ENCODE results near the gene B3GAT1. TPM values are rescaled to one million over a fixed set of nuclear protein-coding genes. Genes with fewer than 3 reads are reported as not detected.

Gene B3GAT1
- total RNA-seq, 2 donors from 2014 or later: 0.12 to 0.22 TPM

DNA sequence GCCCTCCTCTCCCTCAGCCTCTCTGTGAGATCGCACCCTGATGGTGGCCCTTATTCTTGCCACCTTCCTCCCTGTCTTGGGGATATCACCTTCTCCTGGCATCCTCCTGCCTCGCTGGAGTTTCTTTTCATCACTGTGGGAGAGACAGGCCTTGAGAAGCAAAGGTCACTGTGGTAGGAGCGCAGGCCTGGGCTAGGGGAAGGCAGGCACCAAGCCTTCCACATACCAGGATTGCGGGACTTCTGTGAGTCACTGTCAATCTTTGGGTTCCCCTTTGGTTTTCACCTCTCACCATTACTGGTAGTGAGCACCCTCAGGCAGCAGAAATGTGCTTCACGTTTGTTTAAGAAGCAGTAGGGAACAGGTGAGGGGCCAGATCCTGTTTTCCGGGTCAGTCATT lies 31.2 kb upstream of the B3GAT1 start:
- DNase-seq (no peak), ATAC-seq (no peak)
- intact Hi-C loops (cut with DNase I, micrococcal nuclease): no loop called here

DNA sequence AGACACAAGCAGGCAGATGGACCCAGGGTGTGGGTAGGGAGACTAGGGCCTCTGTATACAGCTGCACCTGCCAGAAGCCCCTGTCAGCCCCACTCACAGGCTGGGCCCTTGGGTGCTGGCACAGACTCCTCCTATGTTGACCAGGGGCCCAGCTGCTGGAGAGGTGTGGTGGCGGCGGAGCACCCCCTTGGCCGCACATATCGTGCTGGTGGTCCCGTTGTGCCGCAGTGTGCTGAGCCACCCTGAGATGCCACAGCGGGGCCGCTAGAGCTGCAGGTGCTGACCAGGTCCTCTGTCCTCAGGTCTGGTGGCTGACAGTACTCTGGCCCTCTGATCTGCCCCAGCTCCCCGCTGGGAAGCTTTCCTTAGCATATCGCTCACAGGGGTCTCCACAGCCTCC lies 30.2 kb upstream of the B3GAT1 start:
- intact Hi-C loops (cut with DNase I, micrococcal nuclease): no loop called here
- ATAC-seq (no peak), DNase-seq (no peak)

DNA sequence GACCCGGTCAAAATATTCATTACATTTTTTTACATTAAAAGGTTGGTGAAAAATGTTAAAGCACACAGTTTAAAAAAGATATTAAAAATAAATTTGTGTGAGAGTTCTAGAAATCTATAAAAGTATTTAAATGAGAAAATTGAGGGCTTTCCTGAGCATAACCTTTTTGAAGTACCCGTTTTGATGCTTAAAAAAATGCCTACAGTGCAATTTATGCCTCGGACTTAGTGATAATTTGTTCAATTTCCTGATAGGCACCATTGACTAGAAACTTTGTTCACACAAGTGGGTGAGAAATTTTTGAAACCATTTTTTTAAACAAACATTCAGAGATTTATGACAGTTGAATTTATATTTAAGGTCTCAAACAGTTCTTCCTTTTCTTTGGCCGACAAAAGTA lies 29.7 kb upstream of the B3GAT1 start:
- intact Hi-C loops (cut with DNase I, micrococcal nuclease): no loop called here
- DNase-seq (no peak), ATAC-seq (no peak)

DNA sequence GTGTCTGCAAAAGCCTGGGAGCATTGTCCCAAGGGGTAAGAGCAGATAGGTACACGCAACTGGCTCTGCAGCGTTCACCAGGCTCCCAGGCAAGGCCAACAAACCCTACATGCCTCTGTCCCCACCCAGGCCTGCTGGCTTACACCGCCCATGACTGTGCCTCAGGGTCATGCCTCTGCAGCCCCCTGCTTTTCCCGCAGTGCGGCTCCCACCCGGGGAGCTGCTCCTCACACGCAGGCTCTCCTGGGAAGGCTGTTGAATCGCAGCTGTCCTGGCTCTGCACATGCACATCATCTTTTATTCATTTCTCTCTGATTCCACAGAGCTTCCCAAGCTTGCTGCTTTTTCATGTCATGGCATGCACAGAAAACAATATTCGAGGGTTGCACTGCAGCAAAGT lies 29.2 kb upstream of the B3GAT1 start:
- no peak for ATAC-seq
- no peak for DNase-seq
- intact Hi-C loops (cut with DNase I, micrococcal nuclease): no loop called here

DNA sequence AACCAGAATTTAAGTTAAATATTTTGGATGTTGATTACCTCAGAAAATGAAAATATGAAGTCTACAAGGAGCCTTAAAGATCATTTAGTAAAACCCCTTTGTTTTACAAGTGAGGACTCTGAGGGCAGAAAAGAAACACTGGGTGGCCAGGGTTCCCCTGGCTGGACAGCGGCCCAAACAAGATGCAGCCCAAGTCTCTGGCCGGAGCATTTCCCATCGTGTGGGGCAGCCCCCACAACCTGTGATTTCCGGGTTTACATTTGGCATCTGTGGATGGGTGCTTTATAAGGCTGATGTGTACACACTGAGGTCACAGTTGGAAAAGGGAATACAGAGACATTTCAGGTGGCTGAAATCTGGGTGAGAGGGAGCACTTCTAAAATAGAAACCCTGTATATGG lies 28.8 kb upstream of the B3GAT1 start:
- intact Hi-C loops (cut with DNase I, micrococcal nuclease): no loop called here
- ATAC-seq: no peak
- DNase-seq: no peak

DNA sequence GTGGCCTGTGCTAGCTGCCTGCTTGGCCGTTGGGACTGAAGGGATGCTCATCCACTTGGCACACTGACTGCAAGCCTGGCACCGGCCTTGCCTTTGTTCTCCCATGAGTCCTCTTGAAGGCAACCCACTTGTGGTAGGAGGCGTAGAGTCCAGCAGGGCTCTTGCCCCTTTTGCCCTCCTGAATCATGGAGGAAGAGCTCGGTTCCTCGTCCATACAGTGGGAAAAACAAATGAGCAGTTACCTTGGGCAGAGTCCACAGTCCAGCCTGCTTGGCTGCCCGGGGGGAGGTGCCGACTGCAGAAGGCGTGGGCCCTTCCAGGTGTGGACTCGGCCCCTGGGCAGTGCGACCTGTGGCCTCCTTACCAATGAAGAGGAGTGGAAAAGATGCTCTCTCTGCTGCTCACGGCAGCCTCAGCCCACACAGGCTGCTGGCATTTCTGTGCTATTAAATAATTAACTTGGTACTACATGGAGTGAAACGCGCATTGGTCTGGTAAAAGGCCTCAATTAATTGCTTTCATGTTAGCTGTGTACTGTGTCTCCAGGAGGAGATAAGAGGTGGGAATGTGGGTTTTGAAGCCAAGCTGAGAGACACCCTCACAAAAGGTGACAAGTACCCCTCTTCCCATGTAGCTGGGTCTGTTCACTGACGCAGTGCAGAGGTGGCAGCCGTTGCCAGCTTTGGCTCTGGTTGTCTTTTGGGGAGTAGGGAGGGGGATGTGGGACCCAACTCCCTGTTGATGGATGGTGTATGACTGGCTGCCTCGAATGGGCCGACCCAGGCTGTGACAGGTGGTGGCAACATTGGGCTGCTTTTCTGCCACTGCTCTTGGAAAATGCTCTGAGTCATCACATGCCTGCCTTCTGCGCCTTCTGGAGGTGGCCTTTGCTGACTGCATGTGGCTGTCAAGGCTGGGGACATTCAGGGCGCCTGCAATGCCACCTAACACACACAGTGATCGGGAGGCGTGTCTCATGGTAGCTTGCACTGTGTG lies 26.8 kb upstream of the B3GAT1 start:
- ATAC-seq: peak; percentile 98
- intact Hi-C loops (cut with DNase I, micrococcal nuclease): no loop called here

DNA sequence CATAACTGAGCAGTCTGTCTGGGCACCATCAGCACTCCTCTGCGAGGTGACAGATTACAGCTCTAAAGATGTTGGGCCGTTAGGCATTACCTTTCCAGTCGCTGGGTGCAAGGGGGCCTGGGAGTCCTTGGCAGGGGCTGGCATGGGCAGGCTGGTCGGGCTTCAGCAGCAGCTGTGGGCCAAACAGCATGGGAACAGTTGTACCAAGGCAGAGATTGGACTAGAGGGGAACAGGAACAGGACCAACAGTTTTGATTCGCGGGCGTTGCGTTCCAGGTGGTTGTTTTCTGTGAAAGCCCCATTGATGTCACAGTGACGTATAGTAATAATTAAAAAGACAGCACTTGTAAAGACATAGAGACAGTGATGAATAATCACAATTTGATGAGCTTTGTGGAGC lies 25.8 kb upstream of the B3GAT1 start:
- DNase-seq (no peak), ATAC-seq (no peak)
- intact Hi-C loops (cut with DNase I, micrococcal nuclease): no loop called here

More for the DNA sequence above, 26.8 kb upstream of the B3GAT1 start:
- peak; percentile 33 to 41 for DNase-seq

DNA sequence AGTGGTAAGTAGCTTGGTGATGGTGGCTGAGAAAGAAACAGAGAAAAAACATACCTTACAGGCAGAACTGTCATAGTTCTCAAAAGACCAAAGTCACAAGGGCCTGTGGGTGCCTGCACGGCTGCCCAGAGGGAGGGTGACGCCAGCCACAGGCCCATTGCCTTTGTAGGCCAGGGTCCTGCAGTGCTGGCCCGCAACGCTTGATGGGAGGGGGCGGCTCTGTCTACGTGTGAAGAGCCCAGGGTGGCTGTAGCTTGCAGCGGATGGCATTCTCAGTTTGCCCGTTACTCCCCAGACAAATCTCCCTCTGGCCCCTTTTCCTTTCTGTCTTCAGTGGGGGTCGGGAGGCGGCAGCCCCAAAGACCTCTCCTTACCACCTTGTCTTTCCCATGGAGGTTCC lies 24.7 kb upstream of the B3GAT1 start:
- intact Hi-C loops (cut with DNase I, micrococcal nuclease): no loop called here
- DNase-seq: no peak
- ATAC-seq: no peak

DNA sequence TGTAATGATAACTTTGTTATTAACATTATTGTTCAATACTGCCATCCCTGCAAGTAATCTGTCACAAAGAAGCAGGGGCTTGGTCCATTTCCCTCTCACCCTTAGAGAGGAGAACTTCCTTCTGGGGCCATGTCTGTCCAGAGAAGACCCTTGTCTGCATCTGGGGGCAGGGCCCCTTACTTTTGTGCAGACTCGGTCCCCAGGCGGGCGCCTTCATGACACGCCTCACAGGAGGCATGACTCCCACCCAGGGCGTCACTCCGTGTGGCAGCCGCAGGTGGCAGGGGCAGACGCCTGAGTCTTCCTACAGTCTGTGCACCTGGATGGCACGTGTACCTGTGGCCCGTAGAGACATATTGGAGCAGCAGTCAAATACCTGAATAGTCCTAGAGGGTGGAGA lies 21.8 kb upstream of the B3GAT1 start:
- no peak for DNase-seq
- intact Hi-C loops (cut with DNase I, micrococcal nuclease): no loop called here
- ATAC-seq: no peak

DNA sequence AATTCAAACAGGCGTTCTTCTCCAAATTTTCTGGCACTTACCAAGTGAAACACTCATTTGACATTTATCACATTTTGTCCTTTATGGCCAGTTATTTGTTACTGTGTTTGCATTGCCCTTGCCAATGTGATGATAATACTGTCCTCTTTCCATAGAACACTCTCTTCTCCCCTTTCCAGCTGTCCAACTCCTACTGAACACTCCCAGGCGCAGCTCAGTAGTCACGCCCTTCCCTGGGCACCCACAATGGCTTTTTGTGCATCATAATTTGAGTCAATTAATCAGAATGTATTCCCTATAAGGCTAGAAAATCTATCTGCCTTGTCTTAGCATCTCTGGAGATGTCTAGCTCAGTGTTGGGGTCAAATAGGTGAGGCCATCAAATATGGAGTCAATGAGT lies 21.2 kb upstream of the B3GAT1 start:
- intact Hi-C loops (cut with DNase I, micrococcal nuclease): no loop called here
- DNase-seq (no peak), ATAC-seq (no peak)

DNA sequence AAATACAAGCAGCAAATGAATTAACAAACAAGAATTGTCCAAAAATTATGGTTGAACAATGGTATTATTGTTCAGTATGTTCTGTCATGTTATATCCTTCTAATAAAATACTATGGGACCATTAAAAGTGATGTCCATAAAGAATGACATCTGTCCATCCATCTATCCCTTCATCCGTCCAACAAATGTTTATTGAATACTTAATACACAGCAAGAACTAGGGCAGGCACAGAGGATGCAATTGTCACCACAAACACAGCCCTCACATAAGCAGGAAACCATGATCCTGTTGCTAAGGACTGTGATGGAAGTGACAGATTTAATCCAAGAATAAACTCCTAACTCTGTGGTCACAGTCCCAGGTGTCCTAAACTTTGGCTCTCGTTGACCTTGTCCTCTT lies 20.7 kb upstream of the B3GAT1 start:
- DNase-seq (no peak), ATAC-seq (no peak)
- intact Hi-C loops (cut with DNase I, micrococcal nuclease): no loop called here

DNA sequence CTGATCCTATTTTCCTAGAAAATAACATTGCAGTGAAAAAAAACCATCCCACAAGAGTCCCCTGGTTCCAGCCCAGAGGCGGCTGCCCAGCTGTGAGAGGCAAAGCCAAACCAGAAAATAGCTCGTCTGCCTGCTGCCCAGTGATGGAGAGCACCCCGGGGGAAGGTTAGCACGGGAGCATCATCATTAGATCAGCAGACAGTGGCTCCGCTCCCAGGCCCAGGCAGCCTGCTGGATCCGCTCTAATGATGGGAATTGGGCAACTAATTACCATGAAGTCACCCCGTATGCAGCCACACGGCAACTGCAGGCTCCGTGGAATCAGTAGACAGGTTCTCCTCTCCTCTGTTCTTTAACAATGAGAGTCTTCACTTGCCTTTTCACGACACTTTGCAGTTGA lies 17.1 kb upstream of the B3GAT1 start:
- no peak for ATAC-seq
- DNase-seq: no peak
- intact Hi-C loops (cut with DNase I, micrococcal nuclease): no loop called here

DNA sequence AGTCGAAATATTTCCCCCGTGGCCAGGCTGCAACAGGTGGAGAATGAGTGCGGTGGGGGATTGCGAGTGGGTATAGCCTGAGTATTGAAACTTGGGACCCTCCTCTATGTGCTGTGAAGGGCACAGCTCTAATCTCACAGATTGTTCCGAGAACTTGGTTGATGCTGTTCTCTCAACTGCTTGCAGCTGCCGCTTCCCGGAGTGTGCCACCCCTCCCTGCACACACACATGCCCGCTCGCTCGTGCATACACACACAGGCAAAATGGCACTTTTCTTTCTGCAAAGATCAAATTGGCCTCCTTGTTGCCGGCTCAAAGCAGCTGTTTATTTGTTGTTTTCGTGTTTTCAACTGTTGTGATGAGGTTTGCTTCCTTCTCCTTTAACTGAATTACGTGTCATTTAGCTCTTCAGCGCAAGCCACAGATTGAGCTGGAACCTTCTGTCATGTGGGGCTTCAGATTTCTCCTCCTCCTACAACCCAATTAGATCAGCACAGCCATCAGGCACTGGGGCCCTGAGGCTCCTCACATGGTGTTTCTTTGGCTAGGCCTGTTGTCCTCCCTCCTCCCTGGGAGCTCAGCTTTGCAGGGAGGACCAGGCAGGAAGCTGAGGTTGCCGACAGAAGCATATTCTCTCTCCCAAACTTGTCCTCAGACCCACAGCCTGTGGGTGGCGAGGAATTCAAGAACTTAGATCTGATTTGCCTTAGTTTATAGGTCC lies 13.9 kb upstream of the B3GAT1 start:
- ATAC-seq: no peak
- intact Hi-C loops (cut with DNase I, micrococcal nuclease): no loop called here
- DNase-seq: no peak

DNA sequence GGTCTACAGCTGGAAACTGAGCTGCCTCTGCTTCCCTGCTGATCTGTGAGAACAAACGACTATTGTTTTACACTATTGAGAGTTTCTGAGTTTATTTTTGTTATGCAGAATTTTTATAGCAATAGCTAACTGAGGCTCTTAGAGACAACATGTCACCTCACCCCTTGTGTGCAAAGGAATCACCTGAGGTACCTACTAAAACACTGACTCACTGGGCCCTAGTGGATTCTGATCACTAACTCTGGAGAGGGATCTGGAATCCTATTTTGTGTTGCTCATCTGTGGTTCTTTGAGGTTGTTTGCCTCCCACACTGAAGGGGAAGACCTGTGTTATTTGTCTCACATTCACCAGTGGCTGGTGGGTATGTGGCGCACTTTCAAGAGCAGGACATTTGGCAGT lies 13.4 kb upstream of the B3GAT1 start:
- intact Hi-C loops (cut with DNase I, micrococcal nuclease): no loop called here
- ATAC-seq (no peak), DNase-seq (no peak)

DNA sequence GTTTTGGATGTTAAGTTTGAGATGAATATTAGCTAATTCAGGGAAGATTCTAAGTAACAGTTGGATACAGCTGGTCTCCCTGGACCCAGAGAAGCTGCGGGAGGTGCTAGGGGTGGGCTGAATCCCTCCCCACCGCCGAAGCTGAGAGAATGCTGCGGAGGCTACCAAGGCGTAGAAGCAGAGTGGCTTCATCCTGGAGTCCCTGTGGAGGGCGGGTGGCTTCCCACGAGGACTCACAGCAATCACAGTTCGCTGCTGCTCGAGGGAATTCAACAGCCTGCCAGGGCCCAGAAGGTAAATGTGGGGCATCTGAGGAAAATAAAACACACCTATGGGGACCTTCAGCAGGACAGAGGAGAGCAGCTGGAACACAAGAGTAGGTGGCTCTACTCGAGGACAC lies 11.1 kb upstream of the B3GAT1 start:
- no peak for ATAC-seq
- intact Hi-C loops (cut with DNase I, micrococcal nuclease): no loop called here
- DNase-seq: no peak

DNA sequence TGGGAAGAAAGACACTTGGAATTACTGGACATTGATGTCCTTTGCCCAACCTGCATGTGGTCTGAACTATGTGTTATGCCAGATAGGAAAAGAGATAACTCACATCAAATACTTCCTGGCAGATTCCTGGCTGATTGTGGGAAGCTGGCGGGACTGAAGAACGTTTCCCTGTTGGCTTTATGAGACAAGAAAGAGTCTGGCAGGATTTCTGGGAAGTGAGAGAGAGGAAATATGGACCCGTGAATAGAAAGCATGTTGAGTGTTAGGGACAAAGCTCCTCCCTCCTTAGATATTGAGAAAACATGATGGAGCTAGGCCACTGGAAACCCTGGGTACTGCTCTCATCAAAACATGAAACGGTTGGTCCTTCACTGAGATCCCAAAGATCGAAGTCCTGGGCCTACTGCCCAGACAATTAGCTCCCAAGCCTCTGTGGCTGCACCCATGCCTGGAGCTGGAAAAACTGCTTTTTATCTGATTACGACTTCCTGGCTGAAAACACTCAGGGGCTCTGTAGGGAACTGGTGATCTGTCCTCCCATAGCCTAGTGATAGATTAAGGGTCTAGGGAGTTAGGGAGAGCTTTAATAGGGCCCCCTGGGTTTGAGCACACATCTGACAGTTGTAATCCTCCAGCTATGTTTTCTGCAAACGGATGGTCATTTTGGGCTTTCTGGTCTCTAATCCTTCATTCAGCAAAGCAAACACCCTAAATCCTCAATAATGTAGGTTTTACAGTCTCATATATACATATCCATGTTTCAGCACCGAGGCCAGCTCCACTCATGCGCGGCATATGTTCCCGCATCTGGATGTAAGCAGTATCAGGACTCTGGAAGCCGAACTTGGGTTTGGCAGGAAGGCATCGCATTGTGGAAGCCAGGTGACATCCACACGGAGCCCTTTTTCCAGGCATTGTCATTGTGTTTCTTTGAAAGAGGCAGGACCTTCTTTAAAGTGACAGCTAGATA lies 6.1 kb upstream of the B3GAT1 start:
- DNase-seq (peak in 1 of 2 donors; percentile 31), ATAC-seq (no peak)
- intact Hi-C loops (cut with DNase I, micrococcal nuclease): no loop called here

DNA sequence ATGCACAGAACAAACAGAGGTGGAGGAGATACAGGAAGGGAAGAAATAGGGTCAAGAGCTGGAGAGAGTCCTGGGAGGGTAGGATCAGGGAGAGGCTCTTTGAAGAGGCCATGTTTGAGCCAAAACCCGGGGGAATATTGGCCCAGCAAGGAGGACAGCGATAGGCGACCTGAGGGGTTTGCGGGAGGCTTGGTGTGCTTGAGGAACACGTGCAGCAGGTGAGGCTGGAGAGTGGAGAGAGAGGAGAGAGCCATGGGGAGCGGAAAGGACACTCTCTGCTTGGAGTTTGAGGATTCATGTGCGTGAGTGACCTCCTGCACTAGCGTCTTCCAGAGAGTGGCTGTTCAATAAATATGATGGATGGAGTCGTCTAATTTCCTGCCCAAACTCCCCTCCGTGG lies 4.7 kb upstream of the B3GAT1 start:
- intact Hi-C loops (cut with DNase I, micrococcal nuclease): no loop called here
- no peak for DNase-seq
- no peak for ATAC-seq

DNA sequence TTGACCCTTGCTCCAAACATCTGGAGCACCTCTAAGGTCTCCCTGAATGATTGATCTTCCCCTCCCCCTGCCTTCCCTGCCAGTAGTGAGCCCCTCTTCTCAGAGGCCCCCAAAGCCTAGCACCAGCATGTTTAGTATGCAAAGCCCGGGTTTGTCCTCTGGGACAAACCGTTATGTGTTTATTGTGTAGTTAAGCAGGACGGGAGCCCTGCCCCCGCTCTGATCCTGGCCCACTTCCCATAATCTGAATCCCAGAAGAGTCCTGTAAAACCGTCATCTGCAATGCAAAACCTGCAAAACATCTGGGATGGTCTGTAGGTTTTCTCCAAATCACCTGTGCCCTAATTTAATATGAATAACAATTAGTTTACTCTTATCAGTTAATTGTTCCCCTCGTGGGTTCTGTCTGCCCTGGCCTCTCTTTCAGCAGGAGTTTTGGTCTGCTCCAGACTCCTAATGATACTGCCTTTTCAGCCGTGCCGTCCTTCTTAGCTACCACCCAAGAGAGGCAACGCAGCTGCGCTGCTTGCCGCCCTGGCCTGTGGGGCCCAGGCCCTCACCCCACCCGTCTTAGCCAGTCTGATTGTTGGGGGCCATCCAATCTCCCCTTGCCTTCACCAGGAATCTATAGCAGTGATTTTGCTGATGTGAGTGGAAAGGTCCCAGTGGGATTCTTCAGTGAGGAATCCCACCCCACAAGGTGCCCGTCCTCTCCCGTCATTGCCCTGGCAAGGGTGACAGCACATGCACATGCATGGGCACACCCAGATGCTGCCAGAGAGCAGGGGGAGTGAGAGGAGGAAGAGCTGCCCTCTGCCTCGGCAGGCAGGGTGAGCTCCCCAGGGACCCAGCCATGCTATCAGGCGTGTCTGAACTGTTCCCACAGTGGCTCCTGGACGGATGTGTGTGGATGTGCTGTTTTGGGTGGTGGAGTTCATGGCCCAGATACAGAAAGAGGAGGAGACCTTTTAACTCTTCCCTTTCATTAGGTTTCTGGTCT lies 3.0 kb upstream of the B3GAT1 start:
- intact Hi-C loops (cut with DNase I, micrococcal nuclease): no loop called here
- ATAC-seq: no peak

More for the DNA sequence above, 3.0 kb upstream of the B3GAT1 start:
- no peak for DNase-seq

All from left colon (tissue), 2 donors.